Adrenal gland (tissue), 12 donors: ENCODE data around the gene PDZRN3. TPM values are rescaled to one million over a fixed set of nuclear protein-coding genes. Genes with fewer than 3 reads are reported as not detected.

ENCODE experiments used
- DNase-seq, 7 donors: peaks; one replicate each; pipeline ENCODE4 v3.0.0-alpha.2; 2019 to 2020
- H3K27ac ChIP-seq, 5 donors: fragments of 200-600 bp; sonication (generic) in 4 of 5; 1 replicate in 3 of 5; 2 replicates in 2 of 5; pipeline versions ENCODE4 v1.5.1 to v1.8.0; 2016 to 2020; ENCODE audit warnings: mild to moderate bottlenecking in 1 of 5
- H3K27me3 ChIP-seq: fragments of 200-600 bp; 2 replicates; pipeline ENCODE4 v1.8.0; 2021
- H3K36me3 ChIP-seq, 2 donors: fragments of 200-600 bp; replicated peaks in 1 of 2; 1 replicate in 1 of 2; 2 replicates in 1 of 2; pipeline versions ENCODE4 v1.5.1 to v1.8.0; 2018 to 2022
- H3K4me1 ChIP-seq, 2 donors: fragments of 200-600 bp; replicated peaks in 1 of 2; 1 replicate in 1 of 2; 2 replicates in 1 of 2; pipeline versions ENCODE4 v1.5.1 to v1.8.0; 2018 to 2021
- H3K4me3 ChIP-seq, 4 donors: fragments of 200-600 bp; sonication (generic) in 3 of 4; one replicate each; pipeline ENCODE4 v1.5.1; 2016 to 2018
- H3K9me3 ChIP-seq, 3 donors: fragments of 200-600 bp; sonication (generic) in 1 of 3; replicated peaks in 1 of 3; 1 replicate in 2 of 3; 2 replicates in 1 of 3; pipeline versions ENCODE4 v1.5.1 to v1.8.0; 2016 to 2021
- CTCF ChIP-seq, 6 experiments: fragments of 450-650 bp in 4 of 6; fragments of 200-600 bp in 2 of 6; sonication (generic) in 1 of 6; IDR thresholded peaks; 1 replicate in 5 of 6; 2 replicates in 1 of 6; pipeline versions ENCODE4 v1.5.1 to v1.8.0; 2016 to 2021; ENCODE audit warnings: antibody characterized with exemption in 6 of 6, mild to moderate bottlenecking in 2 of 6, moderate library complexity in 1 of 6
- POLR2A ChIP-seq, 2 donors: fragments of 450-650 bp; IDR thresholded peaks; one replicate each; pipeline ENCODE4 v1.6.1; 2017; ENCODE audit warnings: antibody characterized with exemption in 2 of 2, mild to moderate bottlenecking in 2 of 2, moderate library complexity in 1 of 2
- WGBS, 4 donors: extraction: QIAGEN DNeasy Blood & Tissue Kit in 2 of 4; methylation state at CpG; one replicate each; pipeline versions ENCODE4 v1.1.5 to v1.1.7; 2013 to 2017; 5-methylcytosine and 5-hydroxymethylcytosine counted together
- intact Hi-C, 2 donors: fragments of 100-400 bp; cut with DNase I; formaldehyde crosslinking; loops; one replicate each; pipeline versions ENCODE4 v1.14.1 to v1.15.0; 2022 to 2023
- polyA plus RNA-seq, 3 donors: library from polyadenylated mRNA; stranded (reverse); fragments of 200-250 nt in 2 of 3; fragments of 350-450 nt in 1 of 3; fragmentation: Illumina TruSeq in 1 of 3; extraction: RNeasy Lipid Tissue Mini Kit (QIAGEN cat#74804) in 1 of 3; gene quantifications; one replicate each; pipeline ENCODE4 v1.2.3, GENCODE V29; 2013 to 2014
- total RNA-seq, 9 donors: library from RNA; depleted of rRNA in 4 of 9; stranded (reverse); fragments of >200 nt in 4 of 9; fragments of 120-200 nt in 1 of 9; fragmentation: NEBNext Ultra II Directional in 1 of 9; extraction: Animal tissue kit (Norgen Biotek cat#: 25700) in 1 of 9; gene quantifications; one replicate each; pipeline versions ENCODE4 v1.1.0 to v1.2.4, GENCODE V29; 2013 to 2023
- donor health status: healthy with polysubstance abuse.
- donor health status: Bipolar disorder and iron deficiency.
- donor health status: DM: yes; HTN: yes; CAD: no.
- donor health status: DM: no; HTN: no; CAD: no.
- donor health status: DM: no; HTN: no; CAD: no.
- donor health status: DM: yes; HTN: yes; CAD: no.

The PDZRN3 gene
- total and polyA plus RNA-seq, 12 donors: 11.5 to 126 (median 64.1) TPM

- Histone ChIP-seq H3K4me3 (no peak overlapping the region), H3K36me3 (no peaks in the 10 kb centered on the region), H3K9me3 (no peaks in the 10 kb centered on the region), H3K27ac (no peak overlapping the region), H3K27me3 (no peaks in the 10 kb centered on the region), H3K4me1 (peaks cover 0 to 2% of the 10 kb centered on the region in 2 donors)
- no peak for DNase-seq
- WGBS, 4 donors: 87 to 93% (median 90%) methylated on average over 5 of the region's 5 CpGs
- TF ChIP-seq POLR2A (IDR thresholded peaks at IDR 0.05) (no peak), CTCF (IDR thresholded peaks at IDR 0.05) (no peak)
- intact Hi-C loops: no loop called here
These were observed 47.0 kb downstream of the PDZRN3 start for GRCh38 chr3:73577704-73578103.

- intact Hi-C loops: no loop called here
- Histone ChIP-seq H3K36me3 (no peaks in the 10 kb centered on the region), H3K4me1 (peaks cover 0 to 5% of the 10 kb centered on the region in 2 donors), H3K9me3 (no peaks in the 10 kb centered on the region), H3K27me3 (no peaks in the 10 kb centered on the region), H3K4me3 (no peak overlapping the region), H3K27ac (no peak overlapping the region)
- no peak for TF ChIP-seq POLR2A (IDR thresholded peaks at IDR 0.05)
- no peak for TF ChIP-seq CTCF (IDR thresholded peaks at IDR 0.05)
- 61 to 75% (median 69%) methylated on average over 4 of the region's 4 CpGs for WGBS, 4 donors
- no peak for DNase-seq
These were observed 47.7 kb downstream of the PDZRN3 start for GRCh38 chr3:73576999-73577461.

GRCh38 chr3:73575953-73576352 is 48.8 kb downstream of the PDZRN3 start:
- H3K4me3 ChIP-seq: no peak overlapping the region
- TF ChIP-seq POLR2A (IDR thresholded peaks at IDR 0.05) (no peak), CTCF (IDR thresholded peaks at IDR 0.05) (no peak)
- WGBS, 4 donors: 89 to 95% (median 92%) methylated on average over 3 of the region's 3 CpGs
- no peak overlapping the region for H3K27ac ChIP-seq
- H3K9me3 ChIP-seq: no peaks in the 10 kb centered on the region
- no peaks in the 10 kb centered on the region for H3K36me3 ChIP-seq
- intact Hi-C loops: no loop called here
- peaks cover 0 to 5% of the 10 kb centered on the region in 2 donors for H3K4me1 ChIP-seq
- H3K27me3 ChIP-seq: no peaks in the 10 kb centered on the region
- no peak for DNase-seq

- WGBS, 4 donors: 89 to 98% (median 92%) methylated on average over 2 of the region's 2 CpGs
- no peaks in the 10 kb centered on the region for H3K36me3 ChIP-seq
- peaks cover 0 to 5% of the 10 kb centered on the region in 2 donors for H3K4me1 ChIP-seq
- no peak for TF ChIP-seq CTCF (IDR thresholded peaks at IDR 0.05)
- no peak for TF ChIP-seq POLR2A (IDR thresholded peaks at IDR 0.05)
- H3K4me3 ChIP-seq: no peak overlapping the region
- H3K9me3 ChIP-seq: no peaks in the 10 kb centered on the region
- DNase-seq: no peak
- intact Hi-C loops: no loop called here
- H3K27ac ChIP-seq: no peak overlapping the region
- no peaks in the 10 kb centered on the region for H3K27me3 ChIP-seq
These were observed 49.2 kb downstream of the PDZRN3 start for GRCh38 chr3:73575519-73575918.
